ENCODE results near the gene IL3RA.

- no peak for TF ChIP-seq CTCF (IDR thresholded peaks at IDR 0.05; ENCODE audit: low read depth, low read length, missing input control)
- no peak for TF ChIP-seq SP1 (IDR thresholded peaks at IDR 0.05)
- TF ChIP-seq YY1 (IDR thresholded peaks at IDR 0.05): no peak
- no peak for TF ChIP-seq MAX (IDR thresholded peaks at IDR 0.05)
These were observed 43.9 kb upstream of the IL3RA start for GRCh38 chrX:1292575-1293290.
